Caco-2 (cell line): ENCODE data around the gene PQBP1. TPM values are rescaled to one million over a fixed set of nuclear protein-coding genes. Genes with fewer than 3 reads are reported as not detected.
A peak's percentile ranks its signal among the peaks of the same experiment; 100 is the strongest.
"Not testable (repeated sequence)": the region's sequence is repeated elsewhere in the genome, so short reads cannot be mapped to it uniquely, and the experiment has no call there.

Experiments
- BruUV-seq: library from RNA; stranded (reverse); fragments of 400-500 nt; replicated peaks from 2 replicates; lab custom pipeline; 2021; lab: Mats Ljungman, UMichigan
- CTCF ChIA-PET: fragments of 300-600 bp; sonication (Branson Sonifier 250); formaldehyde crosslinking; loops from one replicate; lab custom pipeline; 2022; ENCODE audit warnings: antibody characterized with exemption; lab: Charles Lee
- POLR2A ChIA-PET: fragments of 300-600 bp; sonication (Branson Sonifier 250); formaldehyde crosslinking; loops from one replicate; lab custom pipeline; 2022; ENCODE audit warnings: antibody characterized with exemption; lab: Charles Lee
- DNase-seq, 2 experiments: peaks; one replicate each; pipeline versions ENCODE4 v3.0.0 to v3.0.0-alpha.2; 2020 to 2022
- H3K27me3 ChIP-seq: replicated peaks from 2 replicates; pipeline ENCODE4 v1.6.0; 2011; ENCODE audit warnings: low read length; ENCODE audit not compliant: control insufficient read depth, insufficient read depth
- H3K36me3 ChIP-seq: 2 replicates; pipeline ENCODE4 v1.5.1; 2011; ENCODE audit warnings: low read length; ENCODE audit not compliant: control insufficient read depth, insufficient read depth
- H3K4me1 ChIP-seq: fragments of 250-450 bp; sonication (Bioruptor Pico); 2 replicates; pipeline ENCODE4 v1.5.1; 2020; ENCODE audit warnings: mild to moderate bottlenecking
- H3K4me3 ChIP-seq: 2 replicates; pipeline ENCODE4 v1.5.1; 2011; ENCODE audit warnings: low read depth, mild to moderate bottlenecking, control low read depth, low read length
- H3K9me3 ChIP-seq: fragments of 250-450 bp; sonication (Bioruptor Pico); 2 replicates; pipeline ENCODE4 v1.5.1; 2020; ENCODE audit warnings: mild to moderate bottlenecking, moderate library complexity
- H3K27ac Mint-ChIP-seq: one replicate; pipeline ENCODE4 v1.8.0; 2022; ENCODE audit warnings: mixed read lengths; ENCODE audit not compliant: unreplicated experiment
- H3K27me3 Mint-ChIP-seq: one replicate; pipeline ENCODE4 v1.8.0; 2022; ENCODE audit warnings: mixed read lengths; ENCODE audit not compliant: insufficient read depth, unreplicated experiment
- H3K36me3 Mint-ChIP-seq: one replicate; pipeline ENCODE4 v1.8.0; 2022; ENCODE audit warnings: mild to moderate bottlenecking, mixed read lengths; ENCODE audit not compliant: insufficient read depth, unreplicated experiment
- H3K4me1 Mint-ChIP-seq: one replicate; pipeline ENCODE4 v1.8.0; 2022; ENCODE audit warnings: low read depth, mixed read lengths; ENCODE audit not compliant: unreplicated experiment
- H3K4me3 Mint-ChIP-seq: one replicate; pipeline ENCODE4 v1.8.0; 2022; ENCODE audit warnings: mild to moderate bottlenecking, moderate library complexity, mixed read lengths; ENCODE audit not compliant: unreplicated experiment
- H3K9me3 Mint-ChIP-seq: one replicate; pipeline ENCODE4 v1.8.0; 2022; ENCODE audit warnings: mixed read lengths; ENCODE audit not compliant: unreplicated experiment
- CTCF ChIP-seq, 2 experiments: fragments of 200-600 bp in 1 of 2; IDR thresholded peaks; 1 replicate in 1 of 2; 2 replicates in 1 of 2; pipeline versions ENCODE4 v1.5.1 to v1.8.0; 2011 to 2022; ENCODE audit warnings: antibody characterized with exemption in 1 of 2, control low read depth in 1 of 2, inconsistent platforms in 1 of 2, low read depth in 1 of 2, low read length in 1 of 2, mild to moderate bottlenecking in 1 of 2, moderate library complexity in 1 of 2; ENCODE audit not compliant: insufficient read depth in 1 of 2, severe bottlenecking in 1 of 2, unreplicated experiment in 1 of 2
- intact Hi-C: fragments of 100-400 bp; cut with micrococcal nuclease; formaldehyde crosslinking; loops from one replicate; pipeline ENCODE4 v1.10.0; 2022; ENCODE audit not compliant: unreplicated experiment
- total RNA-seq: library from RNA; stranded (reverse); gene quantifications from 2 replicates; pipeline ENCODE4 v1.2.3, GENCODE V29; 2022

PQBP1 gene
- total RNA-seq, 1 experiment from 2014 or later: 114 TPM

DNA sequence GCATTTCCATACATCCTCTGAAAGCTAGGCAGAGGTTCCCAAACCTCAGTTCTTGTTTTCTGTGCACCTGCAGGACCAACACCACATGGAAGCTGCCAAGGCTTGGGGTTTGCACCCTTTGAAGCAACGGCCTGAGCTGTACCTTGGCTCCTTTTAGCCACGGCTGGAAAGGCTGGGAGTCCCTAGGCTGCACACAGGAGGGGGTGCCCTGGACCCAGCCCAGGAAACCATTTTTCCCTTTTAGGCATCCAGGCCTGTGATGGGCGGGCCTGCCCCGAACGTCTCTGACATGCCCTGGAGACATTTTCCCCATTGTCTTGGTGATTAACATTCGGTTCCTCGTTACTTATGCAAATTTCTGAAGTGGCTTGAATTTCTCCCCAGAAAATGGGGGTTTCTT is 44.9 kb upstream of the PQBP1 start:
- POLR2A ChIA-PET: no interaction called here

DNA sequence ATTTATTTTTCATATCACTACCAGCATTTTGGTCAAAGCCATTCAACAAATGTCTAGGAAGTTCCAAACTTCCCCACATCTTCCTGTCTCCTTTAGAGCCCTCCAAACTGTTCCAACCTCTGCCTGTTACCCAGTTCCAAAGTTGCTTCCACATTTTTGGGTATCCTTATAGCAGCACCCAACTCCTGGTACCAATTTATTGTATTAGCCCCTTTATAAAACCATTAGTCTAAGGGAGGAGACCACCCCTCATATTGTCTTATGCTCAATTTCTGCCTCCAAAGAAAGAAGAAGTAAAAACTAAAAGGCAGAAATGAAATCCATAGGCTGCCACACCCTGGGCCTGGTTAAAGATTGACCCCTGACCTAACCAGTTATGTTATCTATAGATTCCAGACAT is 44.2 kb upstream of the PQBP1 start:
- H3K27me3 Mint-ChIP-seq, H3K9me3 ChIP-seq, BruUV-seq, intact Hi-C loops, H3K36me3 ChIP-seq, CTCF ChIA-PET, H3K4me1 ChIP-seq, H3K4me3 Mint-ChIP-seq, DNase-seq, H3K4me3 ChIP-seq, H3K36me3 Mint-ChIP-seq, H3K27me3 ChIP-seq, H3K9me3 Mint-ChIP-seq, POLR2A ChIA-PET: not testable (repeated sequence)
- Mint-ChIP-seq H3K4me1 (peaks cover 21% of the 10 kb centered on the region), H3K27ac (peak overlapping the region; percentile 17)

More for the DNA sequence above, 44.9 kb upstream of the PQBP1 start:
- H3K4me3 ChIP-seq: no peak overlapping the region
- H3K4me1 Mint-ChIP-seq: peaks cover 21% of the 10 kb centered on the region
- H3K36me3 Mint-ChIP-seq: no peaks in the 10 kb centered on the region
- no peaks in the 10 kb centered on the region for H3K9me3 ChIP-seq
- H3K27me3 ChIP-seq: no peaks in the 10 kb centered on the region
- CTCF ChIA-PET: no interaction called here
- no peak overlapping the region for H3K27ac Mint-ChIP-seq
- no peak for DNase-seq
- BruUV-seq: no TSS peak
- no peaks in the 10 kb centered on the region for H3K9me3 Mint-ChIP-seq
- TF ChIP-seq CTCF (IDR thresholded peaks at IDR 0.05; ENCODE audit: insufficient read depth in 1 of 2, low read depth in 1 of 2, low read length in 1 of 2, severe bottlenecking in 1 of 2, unreplicated experiment in 1 of 2): no peak
- H3K27me3 Mint-ChIP-seq: no peaks in the 10 kb centered on the region
- no peaks in the 10 kb centered on the region; the same call in 1 of the 2 replicates for H3K4me1 ChIP-seq
- H3K4me3 Mint-ChIP-seq: no peak overlapping the region
- no peaks in the 10 kb centered on the region for H3K36me3 ChIP-seq
- intact Hi-C loops: no loop called here

DNA sequence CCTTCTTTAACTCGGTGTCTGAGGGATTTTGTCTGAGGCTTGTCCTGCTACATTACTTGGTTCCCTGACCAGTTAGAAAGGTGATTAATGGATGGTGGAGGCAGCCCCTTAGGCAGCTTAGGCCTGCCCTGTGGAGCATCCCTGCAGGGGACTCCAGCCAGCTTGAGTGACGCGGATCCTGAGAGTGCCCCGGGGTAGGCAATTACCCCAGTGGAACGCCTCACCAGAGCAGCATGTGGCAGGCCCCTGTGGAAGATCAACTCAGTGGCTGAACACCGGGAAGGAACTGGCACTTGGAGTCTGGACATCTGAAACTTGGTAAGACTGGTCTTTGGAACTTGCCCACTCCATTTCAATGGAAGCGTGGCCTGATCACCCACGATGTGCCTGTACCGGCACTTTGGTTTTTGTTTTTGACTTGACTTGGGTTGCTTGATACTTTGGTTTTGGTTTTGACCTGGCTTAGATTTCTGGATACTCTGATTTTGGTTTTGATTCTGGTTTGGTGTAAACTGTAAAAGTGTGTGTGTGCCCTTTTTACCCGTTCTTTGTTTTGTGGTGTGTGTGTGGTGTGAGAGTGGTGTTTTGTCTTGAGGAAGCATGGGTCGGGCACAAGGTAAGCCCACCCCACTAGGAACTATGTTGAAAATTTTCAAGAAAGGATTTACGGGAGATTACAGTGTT is 43.5 kb upstream of the PQBP1 start:
- H3K9me3 ChIP-seq, DNase-seq, POLR2A ChIA-PET, H3K27me3 ChIP-seq, BruUV-seq, H3K4me1 ChIP-seq, H3K9me3 Mint-ChIP-seq, H3K36me3 ChIP-seq, H3K36me3 Mint-ChIP-seq, H3K27me3 Mint-ChIP-seq, H3K4me3 ChIP-seq: not testable (repeated sequence)
- peaks cover 21% of the 10 kb centered on the region for H3K4me1 Mint-ChIP-seq
- H3K4me3 Mint-ChIP-seq: peak overlapping the region; percentile 61
- intact Hi-C loops: loop anchor here (2.0 kb wide), 1 partner anchor 59 kb away; no protein-coding TSS in a partner anchor
- H3K27ac Mint-ChIP-seq: peak overlapping the region; percentile 17
- CTCF ChIA-PET: interaction anchor here (0.6 kb wide), 1 partner anchor 57 kb away, joined by 3 read pairs; the partner anchor contains the start of gene SLC35A2

- Histone ChIP-seq H3K4me3 (no peak overlapping the region), H3K4me1 (no peaks in the 10 kb centered on the region; the same call in 1 of the 2 replicates), H3K27me3 (no peaks in the 10 kb centered on the region), H3K9me3 (no peaks in the 10 kb centered on the region), H3K36me3 (no peaks in the 10 kb centered on the region)
- H3K9me3 Mint-ChIP-seq: no peaks in the 10 kb centered on the region
- BruUV-seq: no TSS peak
- CTCF ChIA-PET: interaction anchor here (0.6 kb wide), 1 partner anchor 57 kb away, joined by 3 read pairs; the partner anchor contains the start of gene SLC35A2
- peak in 1 of 2 experiments; percentile 30 for TF ChIP-seq CTCF (IDR thresholded peaks at IDR 0.05; ENCODE audit: insufficient read depth in 1 of 2, low read depth in 1 of 2, low read length in 1 of 2, severe bottlenecking in 1 of 2, unreplicated experiment in 1 of 2)
- DNase-seq: peak; percentile 36
- peaks cover 21% of the 10 kb centered on the region for H3K4me1 Mint-ChIP-seq
- peak overlapping the region; percentile 17 for H3K27ac Mint-ChIP-seq
- intact Hi-C loops: loop anchor here (2.0 kb wide), 1 partner anchor 58 kb away; no protein-coding TSS in a partner anchor
- POLR2A ChIA-PET: no interaction called here
- no peaks in the 10 kb centered on the region for H3K27me3 Mint-ChIP-seq
- H3K36me3 Mint-ChIP-seq: no peaks in the 10 kb centered on the region
- H3K4me3 Mint-ChIP-seq: peak overlapping the region; percentile 61
Measured at GRCh38 chrX:48854898-48855297, 42.8 kb upstream of the PQBP1 start.
